Memory B cell (primary cell): ENCODE results near the gene SIX2.

ENCODE experiments used
- ATAC-seq: fragments of 150-1000 bp; cut with Tn5 transposase; 2 replicates; pipeline ENCODE4 v1.10.0; 2021; ENCODE audit warnings: low read depth, mild to moderate bottlenecking, moderate library complexity
- DNase-seq, 2 donors: peaks; one replicate each; pipeline ENCODE4 v3.0.0; 2022; ENCODE audit warnings: low spot score in 2 of 2
- H3K27ac Mint-ChIP-seq: one replicate; pipeline ENCODE4 v1.8.0; 2022; ENCODE audit warnings: mild to moderate bottlenecking, moderate library complexity, mixed read lengths
- H3K27me3 Mint-ChIP-seq: one replicate; pipeline ENCODE4 v1.8.0; 2022; ENCODE audit warnings: mixed read lengths
- H3K36me3 Mint-ChIP-seq: one replicate; pipeline ENCODE4 v1.8.0; 2022; ENCODE audit warnings: mild to moderate bottlenecking, mixed read lengths
- H3K4me1 Mint-ChIP-seq: one replicate; pipeline ENCODE4 v1.8.0; 2022; ENCODE audit warnings: mixed read lengths
- H3K4me3 Mint-ChIP-seq: one replicate; pipeline ENCODE4 v1.8.0; 2022; ENCODE audit warnings: mild to moderate bottlenecking, moderate library complexity, mixed read lengths
- H3K9me3 Mint-ChIP-seq: one replicate; pipeline ENCODE4 v1.8.0; 2022; ENCODE audit warnings: mixed read lengths

SIX2 gene

GRCh38 chr2:45033302-45033701 is 24.1 kb upstream of the SIX2 start:
- Mint-ChIP-seq H3K9me3 (no peaks in the 10 kb centered on the region), H3K27ac (no peak overlapping the region), H3K4me1 (no peaks in the 10 kb centered on the region), H3K4me3 (no peak overlapping the region), H3K36me3 (no peaks in the 10 kb centered on the region), H3K27me3 (peaks cover 6% of the 10 kb centered on the region)
- ATAC-seq (no peak), DNase-seq (no peak)

DNA sequence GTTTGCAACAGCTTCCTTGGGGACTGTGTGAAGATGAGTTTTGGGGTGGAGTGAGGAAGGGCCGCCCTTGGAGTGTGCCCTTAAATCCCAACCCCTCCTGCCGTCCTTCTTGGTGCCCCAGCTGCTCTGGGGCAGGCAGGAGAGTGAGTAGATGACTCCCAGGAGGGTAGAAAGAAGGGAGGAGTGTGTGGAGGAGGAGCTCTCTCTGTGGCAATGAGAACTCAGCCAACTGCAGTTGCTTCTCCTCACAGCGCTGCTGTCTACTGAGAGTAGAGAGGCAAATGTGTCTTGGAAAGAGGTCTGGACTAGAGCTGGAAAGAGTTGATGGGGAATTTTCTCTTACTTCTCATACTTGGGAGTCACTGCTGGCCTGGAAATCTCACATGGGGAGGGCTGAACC is 21.8 kb upstream of the SIX2 start:
- Mint-ChIP-seq H3K4me1 (no peaks in the 10 kb centered on the region), H3K27me3 (peaks cover 7% of the 10 kb centered on the region), H3K36me3 (no peaks in the 10 kb centered on the region), H3K27ac (no peak overlapping the region), H3K4me3 (no peak overlapping the region), H3K9me3 (no peaks in the 10 kb centered on the region)
- ATAC-seq: no peak
- DNase-seq: no peak

DNA sequence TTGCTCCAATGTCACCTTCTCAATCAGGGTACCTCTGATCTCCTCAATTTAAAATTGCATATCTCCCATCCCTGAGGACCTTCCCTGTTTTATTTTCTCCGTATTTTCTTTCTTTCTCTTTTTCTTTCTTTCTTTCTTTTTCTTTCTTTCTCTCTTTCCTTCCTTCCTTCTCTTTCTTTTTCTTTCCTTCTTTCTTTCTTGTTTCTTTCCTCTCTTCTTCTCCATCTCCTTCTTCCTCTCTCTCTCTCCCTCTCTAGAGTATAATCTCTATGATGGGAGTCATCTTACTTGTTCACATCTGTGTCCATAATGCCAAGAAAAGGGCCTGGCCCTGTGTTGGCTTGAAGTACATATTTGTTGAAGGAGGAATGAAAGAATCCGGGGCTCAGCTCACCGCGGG is 21.3 kb upstream of the SIX2 start:
- H3K9me3 Mint-ChIP-seq: no peaks in the 10 kb centered on the region
- H3K27ac Mint-ChIP-seq: no peak overlapping the region
- H3K36me3 Mint-ChIP-seq: no peaks in the 10 kb centered on the region
- DNase-seq (no peak), ATAC-seq (no peak)
- no peaks in the 10 kb centered on the region for H3K4me1 Mint-ChIP-seq
- H3K27me3 Mint-ChIP-seq: peaks cover 9% of the 10 kb centered on the region
- no peak overlapping the region for H3K4me3 Mint-ChIP-seq

- no peaks in the 10 kb centered on the region for H3K36me3 Mint-ChIP-seq
- no peak overlapping the region for H3K27ac Mint-ChIP-seq
- no peak overlapping the region for H3K4me3 Mint-ChIP-seq
- ATAC-seq (no peak), DNase-seq (no peak)
- H3K4me1 Mint-ChIP-seq: no peaks in the 10 kb centered on the region
- H3K9me3 Mint-ChIP-seq: no peaks in the 10 kb centered on the region
- peaks cover 8% of the 10 kb centered on the region for H3K27me3 Mint-ChIP-seq
These were observed 20.0 kb upstream of the SIX2 start for GRCh38 chr2:45029215-45029614.

DNA sequence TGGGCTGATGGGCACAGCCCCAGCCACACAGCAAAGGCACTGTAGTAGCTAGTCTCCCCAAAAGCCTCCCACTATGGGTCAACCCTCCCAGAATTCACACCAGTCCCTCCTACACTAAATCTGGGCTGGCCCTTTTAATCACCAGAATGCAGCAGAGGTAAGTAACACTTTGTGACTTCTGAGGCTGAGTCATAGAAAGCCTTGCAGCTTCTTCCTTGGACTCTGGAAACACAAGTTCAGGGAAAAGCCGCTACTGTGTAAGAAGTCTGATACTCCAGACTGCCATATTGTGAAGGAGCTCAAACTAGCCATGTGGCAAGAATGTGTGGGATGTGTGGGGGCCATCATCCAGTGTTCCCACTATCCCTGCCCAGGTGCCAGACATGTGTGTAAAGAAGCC is 19.0 kb upstream of the SIX2 start:
- no peaks in the 10 kb centered on the region for H3K4me1 Mint-ChIP-seq
- H3K27me3 Mint-ChIP-seq: peaks cover 8% of the 10 kb centered on the region
- H3K9me3 Mint-ChIP-seq: no peaks in the 10 kb centered on the region
- no peak for DNase-seq
- no peak overlapping the region for H3K27ac Mint-ChIP-seq
- H3K4me3 Mint-ChIP-seq: no peak overlapping the region
- ATAC-seq: no peak
- no peaks in the 10 kb centered on the region for H3K36me3 Mint-ChIP-seq

DNA sequence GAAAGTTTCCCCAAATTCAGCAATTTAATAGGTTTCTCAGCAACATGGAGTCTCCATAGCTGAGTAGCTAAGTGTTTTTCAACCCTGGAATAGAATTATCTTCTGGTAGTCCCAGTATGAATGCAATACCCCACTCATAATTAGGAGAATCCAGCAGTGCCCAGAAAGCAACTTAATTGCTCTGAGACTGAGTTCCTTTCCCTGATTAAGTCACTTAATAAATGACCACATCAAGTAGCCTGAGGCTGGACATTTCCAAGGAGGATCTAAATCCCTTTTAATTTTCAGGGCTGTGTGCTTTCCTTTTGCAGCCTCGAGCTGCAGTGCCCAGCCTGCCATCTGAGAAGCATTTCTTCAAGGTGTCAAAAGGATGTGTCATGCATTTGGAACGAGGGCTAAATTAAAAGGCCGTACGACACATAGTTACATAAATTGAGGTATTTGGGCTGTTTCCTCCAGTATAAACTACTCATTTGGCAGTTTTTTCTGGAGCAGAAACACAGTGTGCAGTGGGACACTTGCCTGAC is 17.7 kb upstream of the SIX2 start:
- no peaks in the 10 kb centered on the region for H3K9me3 Mint-ChIP-seq
- peaks cover 11% of the 10 kb centered on the region for H3K27me3 Mint-ChIP-seq
- ATAC-seq (no peak), DNase-seq (no peak)
- H3K27ac Mint-ChIP-seq: no peak overlapping the region
- no peaks in the 10 kb centered on the region for H3K4me1 Mint-ChIP-seq
- H3K4me3 Mint-ChIP-seq: no peak overlapping the region
- H3K36me3 Mint-ChIP-seq: no peaks in the 10 kb centered on the region

DNA sequence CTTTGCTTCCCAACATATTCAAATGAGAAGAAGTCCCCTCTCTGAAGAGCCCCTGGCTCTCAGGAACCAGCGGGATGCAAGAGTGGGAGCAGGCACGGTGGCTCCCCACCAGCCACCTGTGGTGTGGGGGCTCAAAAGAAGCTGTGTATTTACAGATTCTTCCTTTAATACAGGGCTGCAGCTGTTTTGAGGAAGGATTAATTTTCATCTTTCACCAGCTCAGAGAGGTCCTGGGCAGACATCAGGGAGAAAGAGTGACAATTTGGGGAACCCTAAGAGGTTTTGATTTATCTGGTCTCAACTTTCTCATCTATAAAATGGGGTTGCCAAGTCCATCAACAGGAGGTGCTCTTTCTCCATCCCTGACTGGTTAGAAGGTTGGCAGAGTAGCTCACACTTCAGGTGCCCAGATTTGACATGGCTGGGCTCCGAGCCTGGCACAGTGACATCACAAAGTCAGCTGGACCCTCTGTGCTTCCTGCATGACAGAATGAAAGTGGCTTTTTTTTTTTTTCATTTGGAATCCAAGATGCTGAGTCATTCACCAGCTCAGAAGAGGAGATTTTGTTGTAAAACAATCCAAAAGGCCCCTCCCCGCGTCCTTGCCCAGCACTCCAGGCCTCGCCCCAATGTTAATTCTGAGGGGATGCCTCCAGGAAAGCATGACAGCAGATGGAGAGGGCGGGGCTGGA is 15.5 kb upstream of the SIX2 start:
- Mint-ChIP-seq H3K4me3 (no peak overlapping the region), H3K36me3 (no peaks in the 10 kb centered on the region), H3K4me1 (no peaks in the 10 kb centered on the region), H3K27ac (no peak overlapping the region), H3K9me3 (no peaks in the 10 kb centered on the region), H3K27me3 (peaks cover 10% of the 10 kb centered on the region)
- ATAC-seq: no peak
- DNase-seq: no peak

DNA sequence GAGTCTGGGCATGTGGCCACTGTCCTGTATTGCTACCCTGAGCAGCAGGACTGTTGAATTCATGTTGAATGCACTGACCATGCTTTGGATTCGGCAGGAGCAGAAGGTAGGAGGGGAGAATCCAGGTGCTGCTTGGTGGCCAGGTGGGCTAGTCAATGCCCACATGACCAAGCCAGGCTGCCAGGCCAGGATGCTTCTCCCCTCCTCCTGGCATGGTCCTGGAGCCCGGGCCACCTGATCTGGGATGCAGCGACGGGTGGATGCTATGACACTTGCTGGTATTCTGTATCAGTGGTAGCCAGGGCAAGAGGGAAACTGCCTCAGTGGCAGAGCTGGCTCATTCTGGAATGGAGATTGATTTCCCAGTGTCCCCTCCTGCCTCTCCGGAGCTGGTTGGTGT is 14.8 kb upstream of the SIX2 start:
- Mint-ChIP-seq H3K27ac (no peak overlapping the region), H3K36me3 (no peaks in the 10 kb centered on the region), H3K4me1 (no peaks in the 10 kb centered on the region), H3K9me3 (no peaks in the 10 kb centered on the region), H3K27me3 (peaks cover 13% of the 10 kb centered on the region), H3K4me3 (no peak overlapping the region)
- no peak for ATAC-seq
- DNase-seq: no peak

GRCh38 chr2:45020439-45020838 is 11.2 kb upstream of the SIX2 start:
- H3K4me1 Mint-ChIP-seq: no peaks in the 10 kb centered on the region
- ATAC-seq: no peak
- H3K27ac Mint-ChIP-seq: no peak overlapping the region
- H3K4me3 Mint-ChIP-seq: no peak overlapping the region
- H3K9me3 Mint-ChIP-seq: no peaks in the 10 kb centered on the region
- H3K36me3 Mint-ChIP-seq: no peaks in the 10 kb centered on the region
- peaks cover 16% of the 10 kb centered on the region for H3K27me3 Mint-ChIP-seq
- no peak for DNase-seq

GRCh38 chr2:45018023-45018422 is 8.8 kb upstream of the SIX2 start:
- DNase-seq (no peak), ATAC-seq (no peak)
- H3K9me3 Mint-ChIP-seq: no peaks in the 10 kb centered on the region
- H3K4me3 Mint-ChIP-seq: no peak overlapping the region
- peaks cover 19% of the 10 kb centered on the region for H3K27me3 Mint-ChIP-seq
- H3K27ac Mint-ChIP-seq: no peak overlapping the region
- no peaks in the 10 kb centered on the region for H3K36me3 Mint-ChIP-seq
- H3K4me1 Mint-ChIP-seq: peaks cover 2% of the 10 kb centered on the region

GRCh38 chr2:45014831-45015230 is 5.6 kb upstream of the SIX2 start:
- Mint-ChIP-seq H3K9me3 (no peaks in the 10 kb centered on the region), H3K27me3 (peaks cover 27% of the 10 kb centered on the region), H3K4me1 (peaks cover 2% of the 10 kb centered on the region), H3K36me3 (no peaks in the 10 kb centered on the region), H3K4me3 (no peak overlapping the region), H3K27ac (no peak overlapping the region)
- ATAC-seq (no peak), DNase-seq (no peak)

DNA sequence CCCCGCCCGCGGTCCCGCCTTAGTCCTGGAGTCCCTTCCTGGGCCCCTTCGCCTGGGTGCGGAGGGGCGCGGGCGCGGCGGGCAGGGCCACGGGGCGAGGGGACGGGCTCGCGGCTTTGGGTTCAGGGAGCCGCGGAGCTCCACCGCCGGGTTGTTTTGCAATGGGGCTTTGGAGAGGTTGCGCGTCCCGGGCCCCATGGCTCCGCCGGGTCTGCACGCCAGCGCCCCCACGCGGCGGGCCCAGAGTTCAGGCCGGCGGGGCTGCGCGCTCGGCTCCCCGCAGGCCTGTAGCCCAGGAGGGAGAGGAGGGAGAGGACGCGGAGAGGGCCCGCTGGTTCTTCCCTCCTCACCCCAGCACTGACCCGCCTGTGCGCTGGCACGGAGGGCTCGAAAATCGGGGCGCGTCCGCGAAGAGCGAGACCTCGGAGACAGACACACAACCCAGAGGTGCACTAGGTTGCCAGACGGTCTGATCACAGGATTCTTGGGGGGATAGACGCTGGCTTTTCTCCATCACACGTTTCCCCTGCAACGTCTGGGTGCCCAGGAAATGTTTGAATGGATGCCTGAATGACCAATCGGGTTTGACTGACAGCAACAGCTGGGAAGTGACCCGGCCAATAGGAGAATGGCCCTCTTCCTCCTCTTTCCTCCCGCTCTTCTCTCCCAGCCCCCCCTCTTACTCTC is 4.9 kb upstream of the SIX2 start:
- peaks cover 25% of the 10 kb centered on the region for H3K27me3 Mint-ChIP-seq
- no peaks in the 10 kb centered on the region for H3K9me3 Mint-ChIP-seq
- peak overlapping the region; percentile 24 for H3K4me3 Mint-ChIP-seq
- no peak overlapping the region for H3K27ac Mint-ChIP-seq
- peaks cover 5% of the 10 kb centered on the region for H3K4me1 Mint-ChIP-seq
- no peaks in the 10 kb centered on the region for H3K36me3 Mint-ChIP-seq
- no peak for DNase-seq
- no peak for ATAC-seq

DNA sequence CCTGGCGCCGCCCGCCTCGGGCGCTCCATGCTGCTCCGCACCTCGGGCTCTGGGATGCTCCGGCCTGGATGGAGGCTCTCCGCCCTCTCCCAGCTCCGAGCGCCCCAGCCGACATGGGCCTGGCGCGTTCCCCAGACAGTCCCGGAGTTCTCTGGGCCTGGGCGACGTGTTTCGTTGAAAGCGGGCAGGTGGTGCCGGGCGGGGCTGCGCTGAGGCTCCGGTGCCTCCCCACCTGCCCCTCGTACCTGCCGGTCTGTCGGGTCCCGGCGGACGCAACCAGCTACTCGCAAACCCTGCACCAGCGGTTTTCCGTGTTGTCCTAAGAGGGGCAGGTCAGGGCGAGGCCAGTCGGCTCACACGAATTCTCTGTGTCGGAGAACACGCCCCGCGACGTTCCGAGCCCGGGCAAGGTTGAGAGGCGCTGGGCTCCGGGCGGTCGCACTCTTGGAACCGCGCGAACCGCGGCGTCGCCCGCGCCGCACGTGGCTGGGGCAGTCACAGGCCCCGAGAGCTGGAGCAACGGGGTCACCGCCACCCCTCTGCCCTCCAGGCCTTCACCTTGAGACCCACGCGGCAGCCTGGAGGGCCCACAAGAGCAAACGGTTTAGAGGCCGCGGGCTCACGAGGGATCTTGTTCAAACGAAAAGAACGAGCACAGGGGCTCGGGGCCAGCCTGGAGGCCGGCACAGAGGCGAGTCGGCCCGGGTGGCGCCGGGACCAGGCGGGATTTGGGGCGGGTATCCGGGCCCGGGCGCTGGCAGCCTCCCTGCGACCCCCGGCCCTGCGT is 4.2 kb upstream of the SIX2 start:
- DNase-seq (no peak), ATAC-seq (no peak)
- H3K9me3 Mint-ChIP-seq: no peaks in the 10 kb centered on the region
- no peak overlapping the region for H3K27ac Mint-ChIP-seq
- no peaks in the 10 kb centered on the region for H3K36me3 Mint-ChIP-seq
- peaks cover 23% of the 10 kb centered on the region for H3K27me3 Mint-ChIP-seq
- H3K4me1 Mint-ChIP-seq: peaks cover 5% of the 10 kb centered on the region
- H3K4me3 Mint-ChIP-seq: no peak overlapping the region

DNA sequence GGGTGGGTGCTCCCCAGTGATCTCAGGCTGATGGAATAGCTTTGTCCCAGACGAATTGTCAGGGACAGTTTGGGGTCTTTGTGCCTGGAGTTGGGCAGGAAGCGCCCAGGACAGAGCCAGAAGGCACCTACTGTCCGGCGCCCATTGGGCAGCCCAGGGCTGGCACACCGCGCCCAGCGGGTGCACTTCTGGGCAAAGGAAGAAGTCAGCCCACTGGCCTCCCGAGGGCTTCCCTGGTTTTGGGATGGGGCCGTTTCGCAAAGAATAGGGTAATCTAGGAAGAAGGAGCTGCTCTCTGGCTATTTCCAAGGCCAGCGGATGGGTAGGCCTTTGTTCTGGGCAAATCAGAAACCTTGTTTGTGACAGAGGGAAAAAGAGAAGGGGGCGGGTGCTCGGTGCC is 3.5 kb upstream of the SIX2 start:
- H3K4me1 Mint-ChIP-seq: peaks cover 9% of the 10 kb centered on the region
- H3K9me3 Mint-ChIP-seq: no peaks in the 10 kb centered on the region
- H3K27me3 Mint-ChIP-seq: peaks cover 27% of the 10 kb centered on the region
- no peak for DNase-seq
- no peak overlapping the region for H3K4me3 Mint-ChIP-seq
- no peak for ATAC-seq
- no peak overlapping the region for H3K27ac Mint-ChIP-seq
- no peaks in the 10 kb centered on the region for H3K36me3 Mint-ChIP-seq
